Sigmoid colon (tissue), 7 donors: Measurements from ENCODE around the gene TRAIP. TPM values are rescaled to one million over a fixed set of nuclear protein-coding genes. Genes with fewer than 3 reads are reported as not detected.

ENCODE experiments used
- DNase-seq: peaks from one replicate; pipeline ENCODE4 v3.0.0-alpha.2; 2019
- H3K27ac ChIP-seq, 4 donors: fragments of 200-600 bp; sonication (generic); one replicate each; pipeline ENCODE4 v1.5.1; 2016 to 2019; ENCODE audit warnings: mild to moderate bottlenecking in 1 of 4
- H3K27me3 ChIP-seq, 3 donors: fragments of 200-600 bp; sonication (generic); one replicate each; pipeline ENCODE4 v1.5.1; 2019; ENCODE audit warnings: mild to moderate bottlenecking in 1 of 3
- H3K36me3 ChIP-seq, 4 donors: fragments of 200-600 bp; sonication (generic); one replicate each; pipeline ENCODE4 v1.5.1; 2016 to 2019
- H3K4me1 ChIP-seq, 4 donors: fragments of 200-600 bp; sonication (generic); one replicate each; pipeline ENCODE4 v1.5.1; 2017 to 2019
- H3K4me3 ChIP-seq, 4 donors: fragments of 200-600 bp; sonication (generic); one replicate each; pipeline ENCODE4 v1.5.1; 2017 to 2019; ENCODE audit warnings: mild to moderate bottlenecking in 2 of 4, moderate library complexity in 1 of 4
- H3K9me3 ChIP-seq, 4 donors: fragments of 200-600 bp in 3 of 4; sonication (generic) in 3 of 4; one replicate each; pipeline versions ENCODE4 v1.5.1 to v1.6.1; 2013 to 2019
- CTCF ChIP-seq, 4 experiments: fragments of 450-650 bp in 3 of 4; fragments of 200-600 bp in 1 of 4; IDR thresholded peaks; one replicate each; pipeline ENCODE4 v1.5.1; 2016 to 2019; ENCODE audit warnings: antibody characterized with exemption in 4 of 4, mild to moderate bottlenecking in 3 of 4, moderate library complexity in 2 of 4
- EP300 ChIP-seq, 4 donors: sonication (generic); formaldehyde crosslinking; IDR thresholded peaks; one replicate each; pipeline ENCODE4 v1.6.1; 2017; ENCODE audit warnings: antibody characterized with exemption in 4 of 4
- POLR2A ChIP-seq, 2 donors: fragments of 450-650 bp; IDR thresholded peaks; one replicate each; pipeline ENCODE4 v1.6.1; 2016; ENCODE audit warnings: antibody characterized with exemption in 2 of 2, mild to moderate bottlenecking in 2 of 2, moderate library complexity in 2 of 2
- POLR2AphosphoS5 ChIP-seq, 4 donors: sonication (generic); formaldehyde crosslinking; IDR thresholded peaks; one replicate each; pipeline ENCODE4 v1.6.1; 2017; ENCODE audit warnings: antibody characterized with exemption in 4 of 4
- WGBS, 2 donors: extraction: QIAGEN DNeasy Blood & Tissue Kit; methylation state at CpG; one replicate each; pipeline ENCODE4 v1.1.7; 2013; 5-methylcytosine and 5-hydroxymethylcytosine counted together
- intact Hi-C: fragments of 100-400 bp; cut with DNase I; formaldehyde crosslinking; loops from one replicate; pipeline ENCODE4 v1.15.1; 2023
- polyA plus RNA-seq, 3 donors: library from polyadenylated mRNA; stranded (reverse); fragments of 200-250 nt; gene quantifications; one replicate each; pipeline ENCODE4 v1.2.3, GENCODE V29; 2013
- total RNA-seq, 4 donors: library from RNA; depleted of rRNA; stranded (reverse); fragments of >200 nt; gene quantifications; one replicate each; pipeline ENCODE4 v1.1.0, GENCODE V29; 2016
- donor health status: healthy with polysubstance abuse.
- donor health status: Bipolar disorder and iron deficiency.
- donor health status: healthy.

Gene TRAIP
- total and polyA plus RNA-seq, 7 donors: 0.54 to 7.1 (median 1.5) TPM

GRCh38 chr3:49802719-49803464 lies 53.5 kb downstream of the TRAIP start, which contains the start of gene INKA1:
Gene INKA1, plus strand, starts transcription at chr3:49803261. Its CDS starts 132 bp downstream, at chr3:49803393.
- TF ChIP-seq CTCF (IDR thresholded peaks at IDR 0.05): peak in 3 of 4 experiments; percentile 87 to 91 (median 88)
- TF ChIP-seq EP300 (IDR thresholded peaks at IDR 0.05): no peak
- no peak for TF ChIP-seq POLR2A (IDR thresholded peaks at IDR 0.05)
- TF ChIP-seq POLR2AphosphoS5 (IDR thresholded peaks at IDR 0.05): peak; percentile 41 to 79 (median 66)
- WGBS, 2 donors: 0% methylated on average over 71 of the region's 71 CpGs
- peak within 1 kb of the TSS; percentile 57 to 86 (median 70) for H3K4me3 ChIP-seq

DNA sequence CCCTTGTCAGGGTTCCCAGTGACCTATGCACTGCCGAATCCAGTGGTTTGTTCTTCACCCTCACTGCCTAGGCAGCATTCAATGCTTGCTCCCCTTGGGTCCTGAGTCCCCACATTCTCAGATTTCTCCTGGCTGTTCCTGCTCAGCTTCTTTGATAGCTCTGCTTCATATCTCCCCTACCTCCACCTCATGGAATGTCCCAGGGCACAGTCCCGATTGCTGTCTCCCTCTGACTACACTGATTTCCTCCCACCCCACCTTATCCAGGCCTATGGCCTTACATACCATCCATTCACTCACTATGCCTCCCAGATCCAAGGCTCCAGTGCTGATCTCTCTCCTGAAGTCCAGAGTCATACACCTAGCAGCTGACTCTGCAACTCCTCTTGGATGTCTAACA lies 55.2 kb downstream of the TRAIP start:
- H3K27ac ChIP-seq: no peak overlapping the region
- H3K36me3 ChIP-seq: no peaks in the 10 kb centered on the region
- no peaks in the 10 kb centered on the region for H3K27me3 ChIP-seq
- no peak overlapping the region for H3K4me3 ChIP-seq
- peaks cover 0 to 34% (median 30%) of the 10 kb centered on the region in 4 donors for H3K4me1 ChIP-seq
- intact Hi-C loops: no loop called here
- TF ChIP-seq EP300 (IDR thresholded peaks at IDR 0.05) (no peak), POLR2AphosphoS5 (IDR thresholded peaks at IDR 0.05) (no peak), POLR2A (IDR thresholded peaks at IDR 0.05) (no peak), CTCF (IDR thresholded peaks at IDR 0.05) (no peak)
- 91 to 93% methylated on average over 2 of the region's 2 CpGs for WGBS, 2 donors
- H3K9me3 ChIP-seq: no peaks in the 10 kb centered on the region
- no peak for DNase-seq

More at GRCh38 chr3:49802719-49803464, 53.5 kb downstream of the TRAIP start, which contains the start of gene INKA1:
- H3K9me3 ChIP-seq: no peaks in the 10 kb centered on the region
- H3K27ac ChIP-seq: peak within 1 kb of the TSS; percentile 88 to 95 (median 92)
- intact Hi-C loops: loop anchor here (1.0 kb wide), 2 partner anchors 36 to 103 kb away; no protein-coding TSS in a partner anchor
- peaks cover 0 to 50% (median 38%) of the 10 kb centered on the region in 4 donors for H3K4me1 ChIP-seq
- H3K36me3 ChIP-seq: no peaks in the 10 kb centered on the region
- DNase-seq: peak; percentile 95
- H3K27me3 ChIP-seq: no peaks in the 10 kb centered on the region

- no peaks in the 10 kb centered on the region for H3K9me3 ChIP-seq
- 56 to 73% methylated on average over 4 of the region's 4 CpGs for WGBS, 2 donors
- DNase-seq: no peak
- H3K27me3 ChIP-seq: no peaks in the 10 kb centered on the region
- H3K27ac ChIP-seq: peak within 1 kb of the TSS in 1 of 4 donors; percentile 6
- no peak within 1 kb of the TSS for H3K4me3 ChIP-seq
- H3K4me1 ChIP-seq: peaks cover 0 to 22% (median 16%) of the 10 kb centered on the region in 4 donors
- no peak for TF ChIP-seq EP300 (IDR thresholded peaks at IDR 0.05)
- no peak for TF ChIP-seq POLR2AphosphoS5 (IDR thresholded peaks at IDR 0.05)
- TF ChIP-seq POLR2A (IDR thresholded peaks at IDR 0.05): no peak
- TF ChIP-seq CTCF (IDR thresholded peaks at IDR 0.05): no peak
- no peaks in the 10 kb centered on the region for H3K36me3 ChIP-seq
- intact Hi-C loops: no loop called here
These were observed 56.6 kb downstream of the TRAIP start, which contains the start of gene CDHR4 for GRCh38 chr3:49799761-49800160. Gene CDHR4, minus strand, starts transcription at chr3:49799873. Its CDS starts 61 bp downstream, at chr3:49799812.

DNA sequence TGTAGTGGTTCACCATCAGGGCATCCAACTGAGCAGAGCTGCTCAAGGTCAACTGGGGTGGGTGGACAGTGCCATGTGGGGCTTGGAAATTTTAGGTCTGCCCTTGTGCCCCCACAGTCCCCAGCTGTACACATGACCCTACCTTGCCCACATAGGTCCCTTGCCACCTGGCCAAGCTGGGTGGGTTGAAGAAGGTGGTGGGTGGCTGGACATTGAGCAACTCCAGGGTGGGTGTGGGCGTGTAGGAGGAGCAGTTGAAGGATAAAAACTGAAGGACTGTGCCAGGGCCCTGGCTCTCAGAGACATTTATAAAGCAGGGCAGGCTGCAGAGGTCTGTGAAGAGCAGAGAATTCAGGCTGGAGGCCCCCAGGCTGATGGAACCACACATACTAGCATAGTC lies 57.3 kb downstream of the TRAIP start:
- intact Hi-C loops: no loop called here
- DNase-seq: no peak
- H3K4me1 ChIP-seq: peaks cover 0 to 16% (median 9%) of the 10 kb centered on the region in 4 donors
- 81 to 82% methylated on average over 1 of the region's 1 CpG for WGBS, 2 donors
- H3K27me3 ChIP-seq: no peaks in the 10 kb centered on the region
- peak overlapping the region in 1 of 4 donors; percentile 6 for H3K27ac ChIP-seq
- TF ChIP-seq POLR2AphosphoS5 (IDR thresholded peaks at IDR 0.05) (no peak), EP300 (IDR thresholded peaks at IDR 0.05) (no peak), POLR2A (IDR thresholded peaks at IDR 0.05) (no peak), CTCF (IDR thresholded peaks at IDR 0.05) (no peak)
- H3K36me3 ChIP-seq: no peaks in the 10 kb centered on the region
- H3K4me3 ChIP-seq: no peak overlapping the region
- H3K9me3 ChIP-seq: no peaks in the 10 kb centered on the region
